ENCODE measurements around the gene NDUFS7.

- TF ChIP-seq CTCF (IDR thresholded peaks at IDR 0.05) (no peak), POLR2A (IDR thresholded peaks at IDR 0.05) (no peak)
Measured at GRCh38 chr19:1418951-1419738, 35.4 kb downstream of the NDUFS7 start.
